ENCODE measurements around the gene ST8SIA4. TPM values are rescaled to one million over a fixed set of nuclear protein-coding genes. Genes with fewer than 3 reads are reported as not detected.

Gene ST8SIA4
- total RNA-seq, 2 donors from 2014 or later = 25.2 to 47.0 TPM

DNA sequence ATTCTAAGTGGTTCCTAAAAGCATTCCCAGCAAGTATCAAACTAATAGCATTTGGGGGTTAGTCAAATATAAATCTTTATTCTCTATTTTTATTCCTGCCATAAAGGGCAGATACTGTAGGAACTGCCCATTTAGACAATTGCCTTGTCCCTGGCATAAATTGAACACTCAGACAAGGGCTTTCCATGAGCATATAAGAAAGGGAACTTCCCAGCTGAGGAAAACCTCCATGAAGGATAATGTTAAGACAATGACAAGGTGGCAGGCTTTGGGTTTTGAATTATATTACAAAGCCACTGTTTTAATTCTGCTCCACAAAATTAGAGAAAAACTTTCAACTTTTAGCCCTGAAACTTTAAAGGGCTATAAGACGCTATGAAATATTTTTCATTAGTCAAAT lies 81.3 kb downstream of the ST8SIA4 start:
- WGBS, 2 experiments (ENCODE audit: insufficient coverage in 1 of 2, insufficient read length in 1 of 2) = 80% methylated on average over 1 of the region's 1 CpG; no CpG with 5 or more reads in 1 of the 2 experiments
- H3K27ac ChIP-seq (ENCODE audit: low read depth, low read length) = no peak overlapping the region
- peaks cover 50% of the 10 kb centered on the region for H3K36me3 ChIP-seq (ENCODE audit: control insufficient read depth, insufficient read depth, low read length)
- H3K9ac ChIP-seq (ENCODE audit: extremely low read depth, low read length, poor library complexity, severe bottlenecking) = no peak overlapping the region
- Mint-ChIP-seq H3K27ac (no peak overlapping the region), H3K4me3 (no peak overlapping the region), H3K4me1 (peaks cover 18% of the 10 kb centered on the region), H3K27me3 (ENCODE audit: insufficient read depth) (no peaks in the 10 kb centered on the region), H3K36me3 (ENCODE audit: low read depth) (peaks cover 13% of the 10 kb centered on the region), H3K9me3 (no peaks in the 10 kb centered on the region)
- DNase-seq = no peak
- H3K9me3 ChIP-seq (ENCODE audit: control insufficient read depth, low read length) = no peaks in the 10 kb centered on the region
- H3K4me3 ChIP-seq (ENCODE audit: low read length) = no peak overlapping the region
- no peaks in the 10 kb centered on the region for H3K4me1 ChIP-seq (ENCODE audit: control insufficient read depth, insufficient read depth, low read length)
- H3K27me3 ChIP-seq (ENCODE audit: control insufficient read depth, insufficient read depth, low read length, poor library complexity, severe bottlenecking) = no peaks in the 10 kb centered on the region
- TF ChIP-seq, protein P1, sequence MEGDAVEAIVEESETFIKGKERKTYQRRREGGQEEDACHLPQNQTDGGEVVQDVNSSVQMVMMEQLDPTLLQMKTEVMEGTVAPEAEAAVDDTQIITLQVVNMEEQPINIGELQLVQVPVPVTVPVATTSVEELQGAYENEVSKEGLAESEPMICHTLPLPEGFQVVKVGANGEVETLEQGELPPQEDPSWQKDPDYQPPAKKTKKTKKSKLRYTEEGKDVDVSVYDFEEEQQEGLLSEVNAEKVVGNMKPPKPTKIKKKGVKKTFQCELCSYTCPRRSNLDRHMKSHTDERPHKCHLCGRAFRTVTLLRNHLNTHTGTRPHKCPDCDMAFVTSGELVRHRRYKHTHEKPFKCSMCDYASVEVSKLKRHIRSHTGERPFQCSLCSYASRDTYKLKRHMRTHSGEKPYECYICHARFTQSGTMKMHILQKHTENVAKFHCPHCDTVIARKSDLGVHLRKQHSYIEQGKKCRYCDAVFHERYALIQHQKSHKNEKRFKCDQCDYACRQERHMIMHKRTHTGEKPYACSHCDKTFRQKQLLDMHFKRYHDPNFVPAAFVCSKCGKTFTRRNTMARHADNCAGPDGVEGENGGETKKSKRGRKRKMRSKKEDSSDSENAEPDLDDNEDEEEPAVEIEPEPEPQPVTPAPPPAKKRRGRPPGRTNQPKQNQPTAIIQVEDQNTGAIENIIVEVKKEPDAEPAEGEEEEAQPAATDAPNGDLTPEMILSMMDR (conservative IDR thresholded peaks at IDR 0.05) = no peak

DNA sequence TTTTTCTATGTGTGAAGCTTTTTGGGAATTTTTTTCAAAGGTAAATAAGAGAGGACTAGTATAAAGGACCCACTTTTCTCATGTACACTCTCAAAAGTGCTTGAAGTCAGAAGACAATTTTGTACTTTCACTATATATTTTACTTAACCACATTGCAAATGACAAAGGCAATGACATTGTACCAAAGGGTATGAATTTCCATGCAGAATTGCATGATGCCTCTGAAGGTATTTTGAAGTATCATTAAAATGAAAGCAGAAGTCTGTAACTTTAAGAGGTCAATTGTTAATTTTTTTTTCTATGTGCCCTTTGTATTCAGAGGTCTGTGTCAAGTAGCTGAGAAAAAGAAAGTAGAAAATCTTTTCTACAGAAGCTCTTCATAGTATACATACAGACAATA lies 84.7 kb downstream of the ST8SIA4 start:
- no peaks in the 10 kb centered on the region for H3K9me3 Mint-ChIP-seq
- H3K27ac ChIP-seq (ENCODE audit: low read depth, low read length) = no peak overlapping the region
- H3K36me3 Mint-ChIP-seq (ENCODE audit: low read depth) = peaks cover 7% of the 10 kb centered on the region
- DNase-seq = no peak
- no peaks in the 10 kb centered on the region for H3K27me3 Mint-ChIP-seq (ENCODE audit: insufficient read depth)
- TF ChIP-seq, protein P1 (conservative IDR thresholded peaks at IDR 0.05) = no peak
- H3K27ac Mint-ChIP-seq = no peak overlapping the region
- H3K4me1 Mint-ChIP-seq = peaks cover 18% of the 10 kb centered on the region
- H3K27me3 ChIP-seq (ENCODE audit: control insufficient read depth, insufficient read depth, low read length, poor library complexity, severe bottlenecking) = no peaks in the 10 kb centered on the region
- no peaks in the 10 kb centered on the region for H3K9me3 ChIP-seq (ENCODE audit: control insufficient read depth, low read length)
- no peak overlapping the region for H3K4me3 Mint-ChIP-seq
- no peak overlapping the region for H3K9ac ChIP-seq (ENCODE audit: extremely low read depth, low read length, poor library complexity, severe bottlenecking)
- no peaks in the 10 kb centered on the region for H3K4me1 ChIP-seq (ENCODE audit: control insufficient read depth, insufficient read depth, low read length)
- H3K36me3 ChIP-seq (ENCODE audit: control insufficient read depth, insufficient read depth, low read length) = peaks cover 44% of the 10 kb centered on the region
- no peak overlapping the region for H3K4me3 ChIP-seq (ENCODE audit: low read length)

DNA sequence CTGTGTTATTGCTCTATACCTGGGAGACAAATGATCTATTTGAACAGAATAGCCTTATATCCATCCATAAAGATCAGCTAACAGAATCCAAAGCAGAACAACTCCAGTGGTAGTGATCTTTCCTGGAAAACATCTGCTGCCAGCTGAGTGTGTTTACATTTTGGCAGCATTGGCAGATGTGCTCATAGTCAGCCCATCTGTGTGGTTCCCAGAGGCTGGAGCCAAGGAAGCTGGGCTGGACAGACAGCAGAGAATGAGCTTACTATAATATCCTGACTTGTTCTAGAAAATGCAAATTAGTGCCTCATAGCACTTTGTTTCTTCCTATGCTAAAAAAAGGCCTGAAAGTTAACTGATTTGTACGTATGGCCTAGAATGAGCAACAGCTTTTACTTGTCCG lies 99.7 kb downstream of the ST8SIA4 start:
- WGBS, 2 experiments (ENCODE audit: insufficient coverage in 1 of 2, insufficient read length in 1 of 2) = 96 to 100% methylated on average over 1 to 2 of the region's 2 CpGs
- H3K9me3 Mint-ChIP-seq = no peaks in the 10 kb centered on the region
- H3K27me3 ChIP-seq (ENCODE audit: control insufficient read depth, insufficient read depth, low read length, poor library complexity, severe bottlenecking) = no peaks in the 10 kb centered on the region

More for the DNA sequence above, 99.7 kb downstream of the ST8SIA4 start:
- TF ChIP-seq, protein P1 (conservative IDR thresholded peaks at IDR 0.05) = no peak
- no peak overlapping the region for H3K27ac ChIP-seq (ENCODE audit: low read depth, low read length)
- no peaks in the 10 kb centered on the region for H3K27me3 Mint-ChIP-seq (ENCODE audit: insufficient read depth)
- H3K27ac Mint-ChIP-seq = no peak overlapping the region
- H3K36me3 Mint-ChIP-seq (ENCODE audit: low read depth) = no peaks in the 10 kb centered on the region
- no peaks in the 10 kb centered on the region for H3K9me3 ChIP-seq (ENCODE audit: control insufficient read depth, low read length)
- no peak overlapping the region for H3K4me3 Mint-ChIP-seq
- H3K9ac ChIP-seq (ENCODE audit: extremely low read depth, low read length, poor library complexity, severe bottlenecking) = no peak overlapping the region
- H3K4me1 Mint-ChIP-seq = peaks cover 5% of the 10 kb centered on the region
- no peak for DNase-seq
- H3K4me3 ChIP-seq (ENCODE audit: low read length) = no peak overlapping the region
- no peaks in the 10 kb centered on the region for H3K4me1 ChIP-seq (ENCODE audit: control insufficient read depth, insufficient read depth, low read length)
- H3K36me3 ChIP-seq (ENCODE audit: control insufficient read depth, insufficient read depth, low read length) = peaks cover 8% of the 10 kb centered on the region
